ENCODE results near the gene CACNA2D4. TPM values are rescaled to one million over a fixed set of nuclear protein-coding genes. Genes with fewer than 3 reads are reported as not detected.

The CACNA2D4 gene
- total and polyA plus RNA-seq, 2 of the 13 experiments (the other 11 are each of a cell fraction or from before 2014, with no cell fraction given): 14.2 to 136 TPM

DNA sequence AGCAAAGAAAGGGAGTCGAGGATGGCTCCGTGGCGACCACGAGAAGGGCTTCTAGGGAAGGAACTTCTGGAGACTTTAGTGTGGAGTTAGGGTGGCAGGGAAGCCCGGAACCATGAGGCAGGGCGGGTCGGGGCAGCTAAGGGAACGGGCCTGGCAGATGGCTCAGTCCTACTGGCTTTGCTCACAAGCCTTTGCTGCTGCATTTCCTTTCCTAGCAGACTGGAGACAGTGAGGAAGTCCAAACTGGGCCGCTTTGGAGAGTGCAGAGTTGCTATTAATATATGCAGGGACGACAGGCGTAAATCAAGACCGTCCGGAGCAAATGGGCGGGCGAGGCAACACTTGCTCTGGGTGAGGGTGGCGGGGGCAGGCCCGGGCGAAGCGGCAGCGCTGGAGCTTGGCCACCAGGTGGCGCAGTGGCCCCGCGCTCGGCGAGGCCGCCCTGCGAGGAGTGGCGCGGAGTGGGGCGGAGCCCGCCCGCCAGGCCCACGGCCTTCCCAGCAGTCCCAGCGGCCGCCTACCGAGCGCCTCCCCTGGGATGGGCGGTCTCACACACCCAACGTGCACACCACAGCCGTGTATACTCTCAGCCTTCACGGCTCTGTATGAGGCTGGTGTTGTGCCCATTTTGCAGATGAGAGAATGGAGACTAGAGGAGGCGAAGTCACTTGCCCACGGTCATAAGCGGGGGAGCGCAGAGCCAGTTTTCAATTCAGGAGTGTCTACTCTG is 122.5 kb downstream of the CACNA2D4 start (continued):
- TF ChIP-seq, protein P1, sequence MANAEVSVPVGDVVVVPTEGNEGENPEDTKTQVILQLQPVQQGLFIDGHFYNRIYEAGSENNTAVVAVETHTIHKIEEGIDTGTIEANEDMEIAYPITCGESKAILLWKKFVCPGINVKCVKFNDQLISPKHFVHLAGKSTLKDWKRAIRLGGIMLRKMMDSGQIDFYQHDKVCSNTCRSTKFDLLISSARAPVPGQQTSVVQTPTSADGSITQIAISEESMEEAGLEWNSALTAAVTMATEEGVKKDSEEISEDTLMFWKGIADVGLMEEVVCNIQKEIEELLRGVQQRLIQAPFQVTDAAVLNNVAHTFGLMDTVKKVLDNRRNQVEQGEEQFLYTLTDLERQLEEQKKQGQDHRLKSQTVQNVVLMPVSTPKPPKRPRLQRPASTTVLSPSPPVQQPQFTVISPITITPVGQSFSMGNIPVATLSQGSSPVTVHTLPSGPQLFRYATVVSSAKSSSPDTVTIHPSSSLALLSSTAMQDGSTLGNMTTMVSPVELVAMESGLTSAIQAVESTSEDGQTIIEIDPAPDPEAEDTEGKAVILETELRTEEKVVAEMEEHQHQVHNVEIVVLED (CRISPR knock-in tag; IDR thresholded peaks at IDR 0.05; ENCODE audit: borderline replicate concordance): no peak
- TF ChIP-seq U2AF1 (optimal IDR thresholded peaks at IDR 0.05; ENCODE audit: low read depth, low read length) (no peak), ZBTB20 (CRISPR knock-in tag; IDR thresholded peaks at IDR 0.05; ENCODE audit: borderline replicate concordance, low read depth) (no peak), MAFF (IDR thresholded peaks at IDR 0.05; ENCODE audit: low read depth, low read length) (no peak), ZNF326 (CRISPR knock-in tag; IDR thresholded peaks at IDR 0.05; ENCODE audit: borderline replicate concordance) (no peak), ZNF546 (CRISPR knock-in tag; conservative IDR thresholded peaks at IDR 0.05) (peak; percentile 81; the same call in 1 of the 2 replicates), ZSCAN9 (CRISPR knock-in tag; IDR thresholded peaks at IDR 0.05; ENCODE audit: borderline replicate concordance) (peak; percentile 24; the same call in 1 of the 2 replicates), GABPA (IDR thresholded peaks at IDR 0.05; ENCODE audit: low read depth, low read length) (no peak), GABPA (CRISPR knock-in tag; IDR thresholded peaks at IDR 0.05; ENCODE audit: low read depth) (no peak), PITX1 (CRISPR knock-in tag; IDR thresholded peaks at IDR 0.05) (no peak), ZFX (CRISPR knock-in tag; IDR thresholded peaks at IDR 0.05; ENCODE audit: low read depth) (peak; percentile 69), ZNF225 (CRISPR knock-in tag; IDR thresholded peaks at IDR 0.05) (no peak; the same call in 1 of the 2 replicates), NCOA1 (CRISPR knock-in tag; IDR thresholded peaks at IDR 0.05) (no peak), NFYB (CRISPR knock-in tag; IDR thresholded peaks at IDR 0.05) (no peak), ZNF678 (CRISPR knock-in tag; IDR thresholded peaks at IDR 0.05) (no peak), RFXAP (CRISPR knock-in tag; IDR thresholded peaks at IDR 0.05; ENCODE audit: borderline replicate concordance) (no peak), SMYD3 (CRISPR knock-in tag; IDR thresholded peaks at IDR 0.05) (0 out of 2 replicates have a peak, but pooled peaks have one; percentile 37), SRY (CRISPR knock-in tag; IDR thresholded peaks at IDR 0.05) (peak; percentile 77; the same call in 1 of the 2 replicates)
- TF ChIP-seq, protein P2, sequence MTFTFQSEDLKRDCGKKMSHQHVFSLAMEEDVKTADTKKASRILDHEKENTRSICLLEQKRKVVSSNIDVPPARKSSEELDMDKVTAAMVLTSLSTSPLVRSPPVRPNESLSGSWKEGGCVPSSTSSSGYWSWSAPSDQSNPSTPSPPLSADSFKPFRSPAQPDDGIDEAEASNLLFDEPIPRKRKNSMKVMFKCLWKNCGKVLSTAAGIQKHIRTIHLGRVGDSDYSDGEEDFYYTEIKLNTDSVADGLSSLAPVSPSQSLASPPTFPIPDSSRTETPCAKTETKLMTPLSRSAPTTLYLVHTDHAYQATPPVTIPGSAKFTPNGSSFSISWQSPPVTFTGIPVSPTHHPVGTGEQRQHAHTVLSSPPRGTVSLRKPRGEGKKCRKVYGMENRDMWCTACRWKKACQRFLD (CRISPR knock-in tag; IDR thresholded peaks at IDR 0.05; ENCODE audit: borderline replicate concordance): peak; percentile 33; the same call in 1 of the 2 replicates
- TF ChIP-seq, protein P3, sequence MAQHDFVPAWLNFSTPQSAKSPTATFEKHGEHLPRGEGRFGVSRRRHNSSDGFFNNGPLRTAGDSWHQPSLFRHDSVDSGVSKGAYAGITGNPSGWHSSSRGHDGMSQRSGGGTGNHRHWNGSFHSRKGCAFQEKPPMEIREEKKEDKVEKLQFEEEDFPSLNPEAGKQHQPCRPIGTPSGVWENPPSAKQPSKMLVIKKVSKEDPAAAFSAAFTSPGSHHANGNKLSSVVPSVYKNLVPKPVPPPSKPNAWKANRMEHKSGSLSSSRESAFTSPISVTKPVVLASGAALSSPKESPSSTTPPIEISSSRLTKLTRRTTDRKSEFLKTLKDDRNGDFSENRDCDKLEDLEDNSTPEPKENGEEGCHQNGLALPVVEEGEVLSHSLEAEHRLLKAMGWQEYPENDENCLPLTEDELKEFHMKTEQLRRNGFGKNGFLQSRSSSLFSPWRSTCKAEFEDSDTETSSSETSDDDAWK (CRISPR knock-in tag; IDR thresholded peaks at IDR 0.05): no peak
- TF ChIP-seq, protein P4, sequence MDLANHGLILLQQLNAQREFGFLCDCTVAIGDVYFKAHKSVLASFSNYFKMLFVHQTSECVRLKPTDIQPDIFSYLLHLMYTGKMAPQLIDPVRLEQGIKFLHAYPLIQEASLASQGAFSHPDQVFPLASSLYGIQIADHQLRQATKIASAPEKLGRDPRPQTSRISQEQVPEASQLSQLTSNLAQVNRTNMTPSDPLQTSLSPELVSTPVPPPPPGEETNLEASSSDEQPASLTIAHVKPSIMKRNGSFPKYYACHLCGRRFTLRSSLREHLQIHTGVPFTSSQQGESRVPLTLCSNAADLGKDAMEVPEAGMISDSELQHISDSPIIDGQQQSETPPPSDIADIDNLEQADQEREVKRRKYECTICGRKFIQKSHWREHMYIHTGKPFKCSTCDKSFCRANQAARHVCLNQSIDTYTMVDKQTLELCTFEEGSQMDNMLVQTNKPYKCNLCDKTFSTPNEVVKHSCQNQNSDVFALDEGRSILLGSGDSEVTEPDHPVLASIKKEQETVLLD (CRISPR knock-in tag; IDR thresholded peaks at IDR 0.05; ENCODE audit: low read depth): no peak
